ENCODE measurements around the gene C4orf50.

DNA sequence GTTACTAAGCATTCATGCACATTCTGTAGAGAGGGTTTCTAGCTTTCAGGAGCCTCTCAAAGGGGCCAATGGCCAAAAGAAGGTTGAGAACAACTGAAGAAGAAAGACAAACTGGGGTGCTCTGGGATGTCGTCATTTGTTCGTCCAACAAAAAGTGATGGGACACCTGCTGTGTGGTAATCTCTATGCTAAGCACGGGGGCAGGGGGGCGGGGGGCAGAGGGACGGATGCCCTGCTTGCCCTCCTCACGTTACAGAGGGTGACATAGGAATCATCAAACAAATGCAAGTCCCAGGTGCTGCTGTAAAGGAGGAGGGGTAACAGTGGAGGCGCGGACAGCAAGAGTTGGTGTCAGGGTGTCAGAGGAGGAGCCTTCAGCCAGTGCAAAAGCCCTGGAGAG, 112.5 kb downstream of the C4orf50 start:
- no peak for TF ChIP-seq L3MBTL2 (conservative IDR thresholded peaks at IDR 0.05)
- no peak for TF ChIP-seq TARDBP (IDR thresholded peaks at IDR 0.05)
- TF ChIP-seq, protein P1, sequence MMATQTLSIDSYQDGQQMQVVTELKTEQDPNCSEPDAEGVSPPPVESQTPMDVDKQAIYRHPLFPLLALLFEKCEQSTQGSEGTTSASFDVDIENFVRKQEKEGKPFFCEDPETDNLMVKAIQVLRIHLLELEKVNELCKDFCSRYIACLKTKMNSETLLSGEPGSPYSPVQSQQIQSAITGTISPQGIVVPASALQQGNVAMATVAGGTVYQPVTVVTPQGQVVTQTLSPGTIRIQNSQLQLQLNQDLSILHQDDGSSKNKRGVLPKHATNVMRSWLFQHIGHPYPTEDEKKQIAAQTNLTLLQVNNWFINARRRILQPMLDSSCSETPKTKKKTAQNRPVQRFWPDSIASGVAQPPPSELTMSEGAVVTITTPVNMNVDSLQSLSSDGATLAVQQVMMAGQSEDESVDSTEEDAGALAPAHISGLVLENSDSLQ (IDR thresholded peaks at IDR 0.05): no peak
- no peak for TF ChIP-seq ZNF384 (IDR thresholded peaks at IDR 0.05)
- no peak for TF ChIP-seq FOXA1 (IDR thresholded peaks at IDR 0.05)
- no peak for TF ChIP-seq SP1 (IDR thresholded peaks at IDR 0.05)
- TF ChIP-seq SUZ12 (IDR thresholded peaks at IDR 0.05): no peak
- TF ChIP-seq BHLHE40 (IDR thresholded peaks at IDR 0.05; ENCODE audit: borderline replicate concordance): no peak
- TF ChIP-seq FOXM1 (IDR thresholded peaks at IDR 0.05; ENCODE audit: borderline replicate concordance): no peak
- no peak for TF ChIP-seq HDGF (IDR thresholded peaks at IDR 0.05; ENCODE audit: borderline replicate concordance)
